IMR-90 (cell line): Measurements from ENCODE around the gene C9orf78. TPM values are rescaled to one million over a fixed set of nuclear protein-coding genes. Genes with fewer than 3 reads are reported as not detected.

ENCODE experiments used
- ATAC-seq: fragments of 200-7000 bp; cut with Tn5 transposase; 2 replicates; pipeline ENCODE4 v1.9.1; 2020; ENCODE audit warnings: low read depth, mild to moderate bottlenecking, moderate library complexity
- BruUV-seq: library from RNA; stranded (reverse); fragments of 400-500 nt; replicated peaks from 2 replicates; lab custom pipeline; 2021; lab: Mats Ljungman, UMichigan
- CTCF ChIA-PET: fragments of 300-600 bp; formaldehyde crosslinking; extraction: SDS; loops from one replicate; lab custom pipeline; 2021; ENCODE audit warnings: antibody characterized with exemption; lab: Yijun Ruan, JAX
- POLR2A ChIA-PET: fragments of 300-600 bp; sonication (Branson Sonifier 250); formaldehyde crosslinking; loops from one replicate; lab custom pipeline; 2022; ENCODE audit warnings: antibody characterized with exemption; ENCODE audit not compliant: unreplicated experiment; lab: Charles Lee
- DNase-seq: peaks from one replicate; pipeline ENCODE4 v3.0.0; 2013
- H2AFZ ChIP-seq: replicated peaks from 2 replicates; pipeline ENCODE3; 2013; ENCODE audit warnings: low read length, mild to moderate bottlenecking; ENCODE audit not compliant: poor library complexity
- H2AK5ac ChIP-seq: 2 replicates; pipeline ENCODE4 v1.6.1; 2013; ENCODE audit warnings: low read depth, low read length, inconsistent platforms
- H2AK9ac ChIP-seq: replicated peaks from 2 replicates; pipeline ENCODE3; 2013; ENCODE audit warnings: mild to moderate bottlenecking, low read depth, low read length, moderate library complexity; ENCODE audit not compliant: poor library complexity
- H2BK120ac ChIP-seq: 2 replicates; pipeline ENCODE4 v1.6.1; 2013; ENCODE audit warnings: low read depth, low read length, inconsistent platforms
- H2BK15ac ChIP-seq: 3 replicates; pipeline ENCODE4 v1.6.1; 2013; ENCODE audit warnings: low read depth, low read length, inconsistent platforms
- H2BK20ac ChIP-seq: 2 replicates; pipeline ENCODE4 v1.6.1; 2013; ENCODE audit warnings: low read depth, mild to moderate bottlenecking, inconsistent platforms, low read length, moderate library complexity
- H2BK5ac ChIP-seq: 2 replicates; pipeline ENCODE4 v1.6.1; 2013; ENCODE audit warnings: mild to moderate bottlenecking, low read depth, low read length, inconsistent platforms; ENCODE audit not compliant: poor library complexity, severe bottlenecking
- H3K14ac ChIP-seq: replicated peaks from 2 replicates; pipeline ENCODE4 v1.6.1; 2013; ENCODE audit warnings: low read depth, low read length, inconsistent platforms
- H3K18ac ChIP-seq: 2 replicates; pipeline ENCODE4 v1.6.1; 2013; ENCODE audit warnings: low read depth, low read length, control low read depth
- H3K23ac ChIP-seq: 2 replicates; pipeline ENCODE4 v1.6.1; 2013; ENCODE audit warnings: low read depth, low read length, inconsistent platforms
- H3K27ac ChIP-seq: 2 replicates; pipeline ENCODE4 v1.5.1; 2013; ENCODE audit warnings: mild to moderate bottlenecking, control low read depth, low read length; ENCODE audit not compliant: insufficient read depth
- H3K27me3 ChIP-seq: 2 replicates; pipeline ENCODE4 v1.6.1; 2013; ENCODE audit warnings: low read length; ENCODE audit not compliant: control insufficient read depth, insufficient read depth
- H3K36me3 ChIP-seq: 2 replicates; pipeline ENCODE4 v1.6.1; 2013; ENCODE audit warnings: low read length, mixed read lengths; ENCODE audit not compliant: control insufficient read depth, insufficient read depth
- H3K4ac ChIP-seq: 2 replicates; pipeline ENCODE4 v1.6.1; 2013; ENCODE audit warnings: low read depth, low read length, inconsistent platforms
- H3K4me1 ChIP-seq: 2 replicates; pipeline ENCODE4 v1.6.1; 2013; ENCODE audit warnings: low read length, mixed read lengths; ENCODE audit not compliant: control insufficient read depth, insufficient read depth
- H3K4me2 ChIP-seq: 2 replicates; pipeline ENCODE4 v1.6.1; 2013; ENCODE audit warnings: low read depth, mild to moderate bottlenecking, control low read depth, low read length, moderate library complexity
- H3K4me3 ChIP-seq: 2 replicates; pipeline ENCODE4 v1.5.1; 2013; ENCODE audit warnings: low read depth, mild to moderate bottlenecking, control low read depth, low read length, moderate library complexity; ENCODE audit not compliant: insufficient read depth
- H3K56ac ChIP-seq: 2 replicates; pipeline ENCODE4 v1.6.1; 2013; ENCODE audit warnings: low read length, inconsistent platforms; ENCODE audit not compliant: insufficient read depth; ENCODE audit errors: extremely low read depth
- H3K79me1 ChIP-seq, 2 experiments: 2 replicates each; pipeline ENCODE4 v1.6.1; 2013; ENCODE audit warnings: low read length in 2 of 2, inconsistent platforms in 1 of 2, low read depth in 1 of 2
- H3K9ac ChIP-seq: 2 replicates; pipeline ENCODE4 v1.6.1; 2013; ENCODE audit warnings: low read depth, low read length, control low read depth
- H3K9me1 ChIP-seq: 2 replicates; pipeline ENCODE4 v1.6.1; 2013; ENCODE audit warnings: low read length, inconsistent platforms; ENCODE audit not compliant: insufficient read depth
- H3K9me3 ChIP-seq: 2 replicates; pipeline ENCODE4 v1.6.1; 2013; ENCODE audit warnings: low read length; ENCODE audit not compliant: control insufficient read depth, insufficient read depth
- H4K20me1 ChIP-seq: 2 replicates; pipeline ENCODE4 v1.6.1; 2013; ENCODE audit warnings: low read length, inconsistent platforms; ENCODE audit not compliant: insufficient read depth
- H4K5ac ChIP-seq: 2 replicates; pipeline ENCODE4 v1.6.1; 2013; ENCODE audit warnings: mild to moderate bottlenecking, low read depth, low read length, control low read depth
- H4K8ac ChIP-seq, 2 experiments: 2 replicates each; pipeline ENCODE4 v1.6.1; 2013; ENCODE audit warnings: low read depth in 2 of 2, low read length in 2 of 2, control low read depth in 1 of 2, inconsistent platforms in 1 of 2
- H4K91ac ChIP-seq: 2 replicates; pipeline ENCODE4 v1.6.1; 2013; ENCODE audit warnings: low read depth, low read length, inconsistent platforms; ENCODE audit not compliant: insufficient read depth
- BHLHE40 ChIP-seq: fragments of 150-350 bp; IDR thresholded peaks from 2 replicates; pipeline ENCODE4 v1.6.1; 2016; ENCODE audit warnings: mild to moderate bottlenecking, low read depth, low read length
- CEBPB ChIP-seq: IDR thresholded peaks from 2 replicates; pipeline ENCODE4 v1.6.1; 2012; ENCODE audit warnings: low read depth, low read length, improper control_type of control experiment
- CHD1 ChIP-seq: IDR thresholded peaks from 2 replicates; pipeline ENCODE4 v1.6.1; 2012; ENCODE audit warnings: low read depth, low read length, improper control_type of control experiment
- CTCF ChIP-seq: conservative IDR thresholded peaks from 2 replicates; pipeline ENCODE4 v1.5.1; 2012; ENCODE audit warnings: mild to moderate bottlenecking, low read depth, low read length, improper control_type of control experiment
- ELK1 ChIP-seq: fragments of 150-350 bp; IDR thresholded peaks from 2 replicates; pipeline ENCODE4 v1.6.1; 2016; ENCODE audit warnings: low read depth, mild to moderate bottlenecking, low read length, moderate library complexity, borderline replicate concordance
- MAFK ChIP-seq: IDR thresholded peaks from 2 replicates; pipeline ENCODE4 v1.6.1; 2012; ENCODE audit warnings: low read depth, low read length, improper control_type of control experiment
- MXI1 ChIP-seq: IDR thresholded peaks from 2 replicates; pipeline ENCODE4 v1.6.1; 2012; ENCODE audit warnings: low read depth, mild to moderate bottlenecking, low read length, moderate library complexity, borderline replicate concordance
- NFE2L2 ChIP-seq: fragments of 150-350 bp; IDR thresholded peaks from 2 replicates; pipeline ENCODE4 v1.6.1; 2016; ENCODE audit warnings: low read depth, mild to moderate bottlenecking, low read length
- RFX5 ChIP-seq: IDR thresholded peaks from 2 replicates; pipeline ENCODE4 v1.8.0; 2012; ENCODE audit warnings: low read depth, mild to moderate bottlenecking, low read length, moderate library complexity
- SMC3 ChIP-seq: fragments of 150-350 bp; IDR thresholded peaks from 2 replicates; pipeline ENCODE4 v1.6.1; 2016; ENCODE audit warnings: low read depth, mild to moderate bottlenecking, antibody characterized with exemption, low read length, moderate library complexity
- USF2 ChIP-seq: fragments of 150-350 bp; IDR thresholded peaks from 2 replicates; pipeline ENCODE4 v1.6.1; 2017; ENCODE audit warnings: mild to moderate bottlenecking, antibody characterized with exemption, low read length, low read depth
- WGBS, 2 experiments: methylation state at CpG; one replicate each; pipeline versions ENCODE4 v1.1.5 to v1.1.7; 2013; ENCODE audit warnings: missing lambda C conversion rate in 2 of 2; ENCODE audit not compliant: insufficient read length in 1 of 2; ENCODE audit errors: extremely low coverage in 2 of 2; 5-methylcytosine and 5-hydroxymethylcytosine counted together
- dilution Hi-C: fragments of 300-500 bp; cut with HindIII; formaldehyde crosslinking; loops from one replicate; pipeline ENCODE4 v1.14.3; 2018; ENCODE audit warnings: low sequenced_read_pairs; ENCODE audit not compliant: unreplicated experiment
- in situ Hi-C: fragments of 300-500 bp; cut with MboI; formaldehyde crosslinking; loops from 3 replicates; pipeline ENCODE4 v1.14.3; 2019; ENCODE audit warnings: low sequenced_read_pairs, inconsistent platforms, mixed read lengths
- intact Hi-C: fragments of 100-400 bp; cut with micrococcal nuclease; formaldehyde crosslinking; loops from 2 replicates; pipeline ENCODE4 v1.10.0; 2022
- polyA plus RNA-seq, 3 experiments: library from polyadenylated mRNA; depleted of rRNA; stranded (reverse); fragments of >200 nt; gene quantifications; 2 replicates each; pipeline ENCODE4 v1.2.3, GENCODE V29; 2012; ENCODE audit warnings: low replicate concordance in 1 of 3
- total RNA-seq: library from RNA; depleted of rRNA; stranded (reverse); fragments of >200 nt; gene quantifications from 2 replicates; pipeline ENCODE4 v1.2.3, GENCODE V29; 2012

C9orf78 gene
- total and polyA plus RNA-seq, 2 of the 4 experiments (the other 2 are of a cell fraction): 29.8 to 46.0 TPM

GRCh38 chr9:129858167-129858962 lies 23.3 kb upstream of the C9orf78 start (continued):
- no peak for TF ChIP-seq USF2
- TF ChIP-seq CEBPB: no peak
- TF ChIP-seq NFE2L2: no peak
- TF ChIP-seq BHLHE40: no peak

- H2AFZ ChIP-seq: no peak overlapping the region
- no peak overlapping the region for H3K23ac ChIP-seq
- POLR2A ChIA-PET: no interaction called here
- no peak overlapping the region for H3K4me2 ChIP-seq
- H3K4me1 ChIP-seq: no peaks in the 10 kb centered on the region
- WGBS, 2 experiments: no CpG with 5 or more reads among the region's 7 CpGs
- no peak overlapping the region for H3K14ac ChIP-seq
- H4K8ac ChIP-seq: no peak overlapping the region
- no peak overlapping the region for H3K18ac ChIP-seq
- H2BK120ac ChIP-seq: no peak overlapping the region
- ATAC-seq (no peak), DNase-seq (no peak)
- intact Hi-C loops (no loop called here), dilution Hi-C loops (no loop called here), in situ Hi-C loops (no loop called here)
- no peak overlapping the region for H2BK5ac ChIP-seq
- H4K91ac ChIP-seq: no peak overlapping the region
- peaks cover 59% of the 10 kb centered on the region for H3K36me3 ChIP-seq
- H2AK9ac ChIP-seq: no peak overlapping the region
- no peak overlapping the region for H2BK15ac ChIP-seq
- H3K9ac ChIP-seq: no peak overlapping the region
- H3K27me3 ChIP-seq: no peaks in the 10 kb centered on the region
- no peak overlapping the region for H4K5ac ChIP-seq
- H3K79me1 ChIP-seq: no peaks in the 10 kb centered on the region
- no peak overlapping the region for H3K4ac ChIP-seq
- H3K27ac ChIP-seq: no peak overlapping the region
- H2BK20ac ChIP-seq: no peak overlapping the region
- H3K9me3 ChIP-seq: no peaks in the 10 kb centered on the region
- no peaks in the 10 kb centered on the region for H4K20me1 ChIP-seq
- BruUV-seq: no TSS peak
- H2AK5ac ChIP-seq: no peak overlapping the region
- CTCF ChIA-PET: no interaction called here
- H3K4me3 ChIP-seq: no peak overlapping the region
- H3K9me1 ChIP-seq: 0 out of 2 replicates have a peak, but pooled peaks cover 4% of the 10 kb centered on the region
- no peak overlapping the region for H3K56ac ChIP-seq
- TF ChIP-seq BHLHE40: no peak
- TF ChIP-seq MXI1: no peak
- no peak for TF ChIP-seq NFE2L2
- no peak for TF ChIP-seq USF2
- no peak for TF ChIP-seq MAFK
- TF ChIP-seq CTCF: no peak
- TF ChIP-seq ELK1: no peak
- no peak for TF ChIP-seq RFX5
- TF ChIP-seq SMC3: no peak
- no peak for TF ChIP-seq CHD1
These were observed 22.1 kb upstream of the C9orf78 start for GRCh38 chr9:129857207-129857606.
